H9 (cell line): ENCODE measurements around the gene THEM4. TPM values are rescaled to one million over a fixed set of nuclear protein-coding genes. Genes with fewer than 3 reads are reported as not detected.

Source experiments
- DNase-seq: peaks from one replicate; pipeline ENCODE4 v3.0.0-alpha.2; 2017
- H2AFZ ChIP-seq: one replicate; pipeline ENCODE4 v1.6.1; 2013; ENCODE audit warnings: mild to moderate bottlenecking, low read length, control low read depth, moderate library complexity
- H2AK5ac ChIP-seq: 2 replicates; pipeline ENCODE4 v1.6.1; 2013; ENCODE audit warnings: low read length, control low read depth, mixed read lengths; ENCODE audit not compliant: insufficient read length
- H2BK120ac ChIP-seq: one replicate; pipeline ENCODE4 v1.6.1; 2013; ENCODE audit warnings: low read depth, mild to moderate bottlenecking, low read length, control low read depth, inconsistent platforms; ENCODE audit not compliant: poor library complexity, severe bottlenecking
- H2BK12ac ChIP-seq: 2 replicates; pipeline ENCODE4 v1.6.1; 2013; ENCODE audit warnings: low read length, control low read depth, mixed read lengths, low read depth; ENCODE audit not compliant: insufficient read length
- H2BK15ac ChIP-seq: 2 replicates; pipeline ENCODE4 v1.6.1; 2013; ENCODE audit warnings: low read depth, low read length, control low read depth
- H2BK20ac ChIP-seq: one replicate; pipeline ENCODE4 v1.6.1; 2013; ENCODE audit warnings: low read depth, mild to moderate bottlenecking, low read length, control low read depth, inconsistent platforms; ENCODE audit not compliant: poor library complexity, severe bottlenecking
- H2BK5ac ChIP-seq: 2 replicates; pipeline ENCODE4 v1.6.1; 2013; ENCODE audit warnings: low read length, control low read depth, mixed read lengths; ENCODE audit not compliant: insufficient read length
- H3K14ac ChIP-seq: 2 replicates; pipeline ENCODE4 v1.6.1; 2013; ENCODE audit warnings: low read length, control low read depth; ENCODE audit not compliant: insufficient read depth
- H3K18ac ChIP-seq: 2 replicates; pipeline ENCODE4 v1.6.1; 2013; ENCODE audit warnings: low read depth, mild to moderate bottlenecking, mixed read lengths, low read length, control low read depth; ENCODE audit not compliant: insufficient read length
- H3K23ac ChIP-seq: 2 replicates; pipeline ENCODE4 v1.6.1; 2013; ENCODE audit warnings: low read length, control low read depth, mixed read lengths, low read depth; ENCODE audit not compliant: insufficient read length
- H3K23me2 ChIP-seq: 2 replicates; pipeline ENCODE4 v1.6.1; 2013; ENCODE audit warnings: low read depth, mild to moderate bottlenecking, mixed read lengths, low read length, control low read depth; ENCODE audit not compliant: insufficient read length, poor library complexity, severe bottlenecking
- H3K27ac ChIP-seq: 2 replicates; pipeline ENCODE4 v1.5.1; 2013; ENCODE audit warnings: low read length, control low read depth, mixed read lengths, low read depth; ENCODE audit not compliant: insufficient read length
- H3K27me3 ChIP-seq: 2 replicates; pipeline ENCODE4 v1.6.1; 2013; ENCODE audit warnings: low read length, control low read depth, inconsistent platforms; ENCODE audit not compliant: insufficient read depth
- H3K4ac ChIP-seq: 2 replicates; pipeline ENCODE4 v1.6.1; 2013; ENCODE audit warnings: low read depth, mild to moderate bottlenecking, control low read depth, inconsistent platforms, low read length, moderate library complexity
- H3K4me1 ChIP-seq: 2 replicates; pipeline ENCODE4 v1.6.1; 2013; ENCODE audit warnings: low read length, control low read depth, inconsistent platforms; ENCODE audit not compliant: insufficient read depth
- H3K4me2 ChIP-seq: 2 replicates; pipeline ENCODE4 v1.6.1; 2013; ENCODE audit warnings: low read length, control low read depth, mixed read lengths; ENCODE audit not compliant: insufficient read length, insufficient read depth
- H3K56ac ChIP-seq: 2 replicates; pipeline ENCODE4 v1.6.1; 2013; ENCODE audit warnings: low read depth, mild to moderate bottlenecking, mixed read lengths, low read length, control low read depth; ENCODE audit not compliant: insufficient read length
- H3K79me1 ChIP-seq: 2 replicates; pipeline ENCODE4 v1.6.1; 2013; ENCODE audit warnings: low read depth, mild to moderate bottlenecking, moderate library complexity, low read length, control low read depth, inconsistent platforms; ENCODE audit not compliant: insufficient read depth, poor library complexity, severe bottlenecking
- H3K79me2 ChIP-seq: 2 replicates; pipeline ENCODE4 v1.6.1; 2013; ENCODE audit warnings: low read length, control low read depth, inconsistent platforms; ENCODE audit not compliant: insufficient read depth
- H3K9ac ChIP-seq: 2 replicates; pipeline ENCODE4 v1.6.1; 2013; ENCODE audit warnings: low read length, control low read depth, mixed read lengths; ENCODE audit not compliant: insufficient read length; ENCODE audit errors: extremely low read depth
- H3K9me3 ChIP-seq: one replicate; pipeline ENCODE4 v1.6.1; 2013; ENCODE audit warnings: low read depth, low read length, inconsistent platforms; ENCODE audit not compliant: control insufficient read depth
- H3T11ph ChIP-seq: one replicate; pipeline ENCODE4 v1.6.1; 2013; ENCODE audit warnings: mild to moderate bottlenecking, low read length, control low read depth, inconsistent platforms
- H4K20me1 ChIP-seq: one replicate; pipeline ENCODE4 v1.6.1; 2013; ENCODE audit not compliant: control insufficient read depth, insufficient read length, insufficient read depth
- H4K5ac ChIP-seq: 2 replicates; pipeline ENCODE4 v1.6.1; 2013; ENCODE audit warnings: low read depth, mild to moderate bottlenecking, mixed read lengths, low read length, control low read depth; ENCODE audit not compliant: insufficient read length
- H4K8ac ChIP-seq: replicated peaks from 2 replicates; pipeline ENCODE4 v1.6.1; 2013; ENCODE audit warnings: low read length, control low read depth, mixed read lengths, low read depth; ENCODE audit not compliant: insufficient read length
- H4K91ac ChIP-seq: 2 replicates; pipeline ENCODE4 v1.6.1; 2013; ENCODE audit warnings: low read depth, mild to moderate bottlenecking, moderate library complexity, mixed read lengths, low read length, control low read depth; ENCODE audit not compliant: insufficient read length
- H3K27ac Mint-ChIP-seq, 3 experiments: 2 replicates in 2 of 3; 3 replicates in 1 of 3; pipeline ENCODE4 v1.8.0; 2020 to 2021; ENCODE audit warnings: mixed read lengths in 3 of 3, mild to moderate bottlenecking in 1 of 3, moderate library complexity in 1 of 3
- H3K27me3 Mint-ChIP-seq: 2 replicates; pipeline ENCODE4 v1.8.0; 2021; ENCODE audit warnings: low read depth, mild to moderate bottlenecking, moderate library complexity, mixed read lengths
- H3K36me3 Mint-ChIP-seq, 3 experiments: 2 replicates in 2 of 3; 3 replicates in 1 of 3; pipeline ENCODE4 v1.8.0; 2020 to 2021; ENCODE audit warnings: low read depth in 3 of 3, mixed read lengths in 3 of 3; ENCODE audit not compliant: insufficient read depth in 1 of 3
- H3K4me1 Mint-ChIP-seq, 2 experiments: 2 replicates each; pipeline ENCODE4 v1.8.0; 2020; ENCODE audit warnings: mixed read lengths in 2 of 2
- H3K4me3 Mint-ChIP-seq, 2 experiments: 2 replicates in 1 of 2; 3 replicates in 1 of 2; pipeline ENCODE4 v1.8.0; 2020 to 2021; ENCODE audit warnings: mild to moderate bottlenecking in 2 of 2, mixed read lengths in 2 of 2, moderate library complexity in 1 of 2
- H3K9me3 Mint-ChIP-seq, 2 experiments: 2 replicates in 1 of 2; 3 replicates in 1 of 2; pipeline ENCODE4 v1.8.0; 2020; ENCODE audit warnings: mild to moderate bottlenecking in 2 of 2, mixed read lengths in 2 of 2, moderate library complexity in 1 of 2
- WGBS: extraction: QIAGEN DNeasy Blood & Tissue Kit; methylation state at CpG from one replicate; pipeline ENCODE4 v1.1.7; 2013; ENCODE audit warnings: missing lambda C conversion rate, low lambda C conversion rate, mixed read lengths; ENCODE audit not compliant: insufficient read length; ENCODE audit errors: extremely low coverage; 5-methylcytosine and 5-hydroxymethylcytosine counted together
- total RNA-seq: library from RNA; stranded (reverse); gene quantifications from 2 replicates; pipeline ENCODE4 v1.2.1, GENCODE V29; 2021
- TF ChIP-seq, protein P1 (sequence below): fragments of 200-600 bp; sonication (generic); conservative IDR thresholded peaks from 3 replicates; pipeline ENCODE4 v1.8.0; 2021; ENCODE audit warnings: antibody characterized with exemption, mild to moderate bottlenecking

THEM4 gene
- total RNA-seq, 1 experiment from 2014 or later = 10.5 TPM

DNA sequence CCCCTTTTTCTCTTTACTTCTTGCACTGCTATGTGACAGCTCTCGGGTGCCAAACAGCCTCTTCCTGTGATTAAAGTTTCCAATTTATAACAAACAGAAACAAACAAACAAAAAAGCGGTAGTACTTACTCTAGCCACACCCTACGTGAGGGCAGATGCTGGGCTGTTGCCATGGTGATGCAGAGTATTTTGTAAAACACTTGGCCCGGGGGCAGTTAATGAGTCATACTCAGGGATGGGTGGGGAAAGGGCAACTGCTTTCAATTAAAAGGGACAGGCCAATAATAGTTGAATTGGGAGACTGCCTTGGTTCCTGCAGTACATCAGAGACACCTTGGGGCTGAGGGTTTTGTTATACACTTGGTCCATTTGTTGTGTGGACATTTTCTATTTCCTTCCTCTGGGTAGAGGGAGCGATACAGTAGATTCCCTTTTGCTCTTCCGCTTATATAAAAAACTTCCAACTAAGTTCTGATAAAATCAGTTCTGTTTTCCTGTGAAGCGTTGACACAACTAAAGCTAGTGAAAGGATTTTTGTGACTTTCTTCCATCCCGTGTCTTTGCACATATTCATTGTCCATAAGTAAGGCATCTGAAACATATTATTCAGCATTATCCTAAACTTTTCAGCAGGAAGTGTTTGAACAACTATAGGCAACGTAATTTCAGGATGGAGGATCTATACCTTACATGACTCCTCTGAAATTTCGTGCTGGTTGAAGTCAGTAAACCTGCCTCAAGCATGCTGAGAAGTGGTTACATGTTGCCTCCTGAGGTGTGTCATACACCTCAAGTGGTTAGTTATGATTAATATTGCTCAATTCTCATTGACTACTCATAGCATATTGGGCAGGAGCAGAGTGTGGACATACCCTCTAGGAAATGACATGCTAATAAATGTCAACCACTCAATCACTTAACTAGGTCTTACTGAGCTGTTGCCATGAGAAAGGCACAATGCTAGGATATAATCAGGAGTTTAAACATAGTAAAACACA is 36.7 kb upstream of the THEM4 start:
- peak overlapping the region in 1 of 3 experiments; percentile 89; a peak in 2 of 7 replicates for H3K27ac Mint-ChIP-seq

More for the DNA sequence above, 36.7 kb upstream of the THEM4 start:
- H3K23ac ChIP-seq = no peak overlapping the region
- no peaks in the 10 kb centered on the region for H3K27me3 ChIP-seq
- WGBS = no CpG with 5 or more reads among the region's 10 CpGs
- H3K79me2 ChIP-seq = no peaks in the 10 kb centered on the region
- Mint-ChIP-seq H3K36me3 (no peaks in the 10 kb centered on the region; a peak in 1 of 7 replicates), H3K4me1 (peaks cover 9 to 19% of the 10 kb centered on the region in 2 experiments), H3K27me3 (no peaks in the 10 kb centered on the region; the same call in 1 of the 2 replicates), H3K9me3 (no peaks in the 10 kb centered on the region), H3K4me3 (no peak overlapping the region)
- no peak overlapping the region for H2AFZ ChIP-seq
- no peak overlapping the region for H3K27ac ChIP-seq
- no peaks in the 10 kb centered on the region for H3K23me2 ChIP-seq
- H3K79me1 ChIP-seq = no peaks in the 10 kb centered on the region
- H3K56ac ChIP-seq = no peak overlapping the region
- no peaks in the 10 kb centered on the region for H3K9me3 ChIP-seq
- no peaks in the 10 kb centered on the region for H4K20me1 ChIP-seq
- H2BK15ac ChIP-seq = no peak overlapping the region
- TF ChIP-seq, protein P1, sequence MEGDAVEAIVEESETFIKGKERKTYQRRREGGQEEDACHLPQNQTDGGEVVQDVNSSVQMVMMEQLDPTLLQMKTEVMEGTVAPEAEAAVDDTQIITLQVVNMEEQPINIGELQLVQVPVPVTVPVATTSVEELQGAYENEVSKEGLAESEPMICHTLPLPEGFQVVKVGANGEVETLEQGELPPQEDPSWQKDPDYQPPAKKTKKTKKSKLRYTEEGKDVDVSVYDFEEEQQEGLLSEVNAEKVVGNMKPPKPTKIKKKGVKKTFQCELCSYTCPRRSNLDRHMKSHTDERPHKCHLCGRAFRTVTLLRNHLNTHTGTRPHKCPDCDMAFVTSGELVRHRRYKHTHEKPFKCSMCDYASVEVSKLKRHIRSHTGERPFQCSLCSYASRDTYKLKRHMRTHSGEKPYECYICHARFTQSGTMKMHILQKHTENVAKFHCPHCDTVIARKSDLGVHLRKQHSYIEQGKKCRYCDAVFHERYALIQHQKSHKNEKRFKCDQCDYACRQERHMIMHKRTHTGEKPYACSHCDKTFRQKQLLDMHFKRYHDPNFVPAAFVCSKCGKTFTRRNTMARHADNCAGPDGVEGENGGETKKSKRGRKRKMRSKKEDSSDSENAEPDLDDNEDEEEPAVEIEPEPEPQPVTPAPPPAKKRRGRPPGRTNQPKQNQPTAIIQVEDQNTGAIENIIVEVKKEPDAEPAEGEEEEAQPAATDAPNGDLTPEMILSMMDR = no peak
- no peak overlapping the region for H2BK5ac ChIP-seq
- peak overlapping the region; percentile 60 for H3K18ac ChIP-seq
- no peak overlapping the region for H4K8ac ChIP-seq
- H4K91ac ChIP-seq = no peak overlapping the region
- DNase-seq = peak; percentile 87
- no peak overlapping the region for H2BK12ac ChIP-seq
- H2BK20ac ChIP-seq = no peak overlapping the region
- no peak overlapping the region for H3K4me2 ChIP-seq
- H3T11ph ChIP-seq = peak overlapping the region; percentile 79
- H3K9ac ChIP-seq = no peak overlapping the region
- H4K5ac ChIP-seq = no peak overlapping the region
- no peak overlapping the region for H2AK5ac ChIP-seq
- H3K14ac ChIP-seq = peak overlapping the region; percentile 18; the same call in 1 of the 2 replicates
- H3K4me1 ChIP-seq = no peaks in the 10 kb centered on the region; the same call in 1 of the 2 replicates
- peak overlapping the region; percentile 8 for H2BK120ac ChIP-seq
- H3K4ac ChIP-seq = no peak overlapping the region
